Skin of body (tissue), 2 donors: Measurements from ENCODE around the gene ALAS2. TPM values are rescaled to one million over a fixed set of nuclear protein-coding genes. Genes with fewer than 3 reads are reported as not detected.
"Not testable (repeated sequence)": the region's sequence is repeated elsewhere in the genome, so short reads cannot be mapped to it uniquely, and the experiment has no call there.

Experiments used
- DNase-seq: peaks from one replicate; lab custom pipeline; 2025; lab: John Stamatoyannopoulos, UW
- total RNA-seq: library from RNA; depleted of rRNA; stranded (reverse); fragments of >200 nt; gene quantifications from one replicate; pipeline ENCODE4 v1.2.3, GENCODE V29; 2014

Gene ALAS2
- total RNA-seq, 1 donor from 2014 or later = 164 TPM

DNA sequence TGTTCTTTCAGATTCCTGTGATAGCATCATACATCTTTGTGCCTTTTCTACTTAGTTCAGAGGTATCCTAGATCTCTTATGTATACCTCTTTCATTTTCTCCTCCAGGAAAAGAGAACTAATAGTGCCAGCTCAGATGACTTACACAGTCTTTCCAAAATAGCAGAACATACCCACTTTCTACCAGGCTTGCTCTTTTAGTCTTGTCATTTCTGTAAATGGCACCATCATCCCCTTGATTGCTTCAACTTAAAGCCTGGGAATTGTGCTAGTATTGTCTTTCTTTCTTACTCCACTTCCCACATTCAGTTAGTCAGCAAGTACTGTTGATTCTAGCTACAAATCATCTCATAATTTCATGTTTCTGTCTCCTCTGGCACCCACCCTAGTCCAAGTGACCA lies 25.5 kb downstream of the ALAS2 start:
- DNase-seq = no peak

- DNase-seq = no peak
Measured at GRCh38 chrX:55004231-55004630, 26.5 kb downstream of the ALAS2 start.

- peak; percentile 82 for DNase-seq
Measured at GRCh38 chrX:54999717-55000598, 30.8 kb downstream of the ALAS2 start, which contains the start of gene APEX2. APEX2 (plus strand) TSS chrX:55000363; CDS start chrX:55000423, 60 bp downstream.

DNA sequence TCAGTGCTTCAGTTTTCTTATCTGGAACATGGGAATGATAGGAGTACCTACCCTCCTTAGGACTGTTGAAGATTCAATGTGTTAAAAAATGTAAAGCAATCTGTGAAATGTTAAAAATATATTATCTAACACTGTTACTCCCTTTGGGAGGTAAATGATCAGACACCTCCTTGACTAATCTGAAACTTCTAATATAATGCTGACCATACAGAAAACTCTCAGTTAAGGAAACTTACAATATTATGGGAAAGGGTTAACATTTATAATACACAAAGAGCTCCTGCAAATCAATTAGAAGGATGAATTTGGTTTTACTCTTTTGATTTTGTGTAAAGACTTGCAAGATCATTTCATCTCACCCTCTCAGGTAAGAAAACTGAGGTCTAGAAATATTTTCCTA lies 35.2 kb downstream of the ALAS2 start:
- no peak for DNase-seq

- no peak for DNase-seq
Measured at GRCh38 chrX:54994668-54995351, 36.0 kb downstream of the ALAS2 start.

DNA sequence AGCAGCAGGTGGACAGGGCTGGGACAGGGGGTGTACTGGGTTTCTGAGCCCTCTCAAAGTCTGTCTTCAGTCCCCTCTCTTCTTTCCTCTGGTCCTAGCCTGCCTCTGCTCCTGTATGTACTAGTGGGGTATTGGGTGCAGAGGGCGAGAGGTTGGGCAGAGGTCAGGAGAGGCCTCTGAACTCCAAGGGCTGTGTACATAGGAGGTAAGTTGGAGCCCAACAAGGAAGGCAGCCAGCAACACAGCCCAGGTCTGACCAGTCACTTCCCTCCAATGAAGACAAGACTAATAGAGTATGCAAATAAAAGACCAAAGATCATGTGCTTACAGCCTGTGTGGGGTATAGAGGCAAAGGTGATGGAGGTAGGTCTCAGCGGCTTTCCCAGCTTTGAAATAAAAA lies 36.7 kb downstream of the ALAS2 start, which contains the start of gene PFKFB1:
PFKFB1 (minus strand) TSS at position 90 of the 400 bp plus-strand sequence. CDS start 181 bp downstream, outside the sequence.
- DNase-seq = no peak

- no peak for DNase-seq
Measured at GRCh38 chrX:54992911-54993622, 37.7 kb downstream of the ALAS2 start.

- DNase-seq = no peak
Measured at GRCh38 chrX:54991706-54992105, 39.1 kb downstream of the ALAS2 start.

DNA sequence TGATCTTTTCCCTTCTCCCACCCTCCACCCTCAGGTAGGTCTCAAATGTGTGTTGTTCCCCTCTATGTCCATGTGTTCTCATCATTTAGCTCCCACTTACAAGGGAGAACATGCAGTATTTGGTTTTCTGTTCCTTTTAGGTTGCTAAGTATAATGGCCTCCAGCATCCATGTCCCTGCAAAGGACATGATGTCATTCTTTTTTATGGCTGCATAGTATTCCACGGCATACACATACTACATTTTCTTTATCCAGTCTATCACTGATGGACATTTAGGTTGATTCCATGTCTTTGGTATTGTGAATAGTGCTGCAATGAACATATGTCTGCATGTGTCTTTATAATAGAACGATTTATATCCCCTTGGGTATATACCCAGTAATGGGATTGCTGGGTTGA lies 47.5 kb downstream of the ALAS2 start:
- not testable (repeated sequence) for DNase-seq

- DNase-seq = no peak
Measured at GRCh38 chrX:54980334-54980733, 50.4 kb downstream of the ALAS2 start.

DNA sequence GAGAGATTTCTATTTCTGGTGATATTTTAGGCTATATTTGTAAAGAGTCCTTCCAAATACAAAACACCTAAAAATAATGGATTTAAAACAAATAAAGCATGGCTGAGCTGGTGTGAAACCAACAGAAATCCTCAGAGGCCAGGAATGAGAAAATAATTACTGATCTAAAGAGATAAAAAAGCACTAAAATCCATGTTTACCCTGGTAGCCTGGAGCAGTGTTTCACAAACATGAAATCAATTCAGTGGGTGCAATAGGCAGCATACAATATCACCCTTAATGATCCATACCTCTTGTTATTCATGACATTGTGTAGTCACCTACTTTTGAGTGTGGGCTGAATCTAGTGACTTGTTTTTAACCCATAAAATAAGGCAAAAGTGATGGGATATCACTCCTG lies 51.3 kb downstream of the ALAS2 start:
- DNase-seq = no peak

DNA sequence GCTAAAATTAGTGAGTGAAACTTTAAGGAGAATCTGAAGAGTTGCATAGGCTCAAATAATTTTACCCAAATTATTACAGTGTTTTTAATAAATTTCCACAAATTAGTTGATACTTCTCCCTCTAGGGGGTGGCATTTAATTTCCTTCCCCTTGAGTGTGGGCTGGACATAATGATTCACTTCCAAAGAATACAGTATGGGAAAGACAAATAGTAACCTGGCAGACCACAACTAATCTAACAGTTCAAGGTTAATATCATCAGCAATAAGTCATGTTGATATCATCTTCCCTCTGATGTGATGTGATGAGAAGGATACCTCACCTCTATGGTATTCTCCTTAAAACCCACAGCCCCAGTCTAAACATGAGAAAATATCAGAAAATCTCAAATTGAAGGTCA lies 52.3 kb downstream of the ALAS2 start:
- DNase-seq = no peak

DNA sequence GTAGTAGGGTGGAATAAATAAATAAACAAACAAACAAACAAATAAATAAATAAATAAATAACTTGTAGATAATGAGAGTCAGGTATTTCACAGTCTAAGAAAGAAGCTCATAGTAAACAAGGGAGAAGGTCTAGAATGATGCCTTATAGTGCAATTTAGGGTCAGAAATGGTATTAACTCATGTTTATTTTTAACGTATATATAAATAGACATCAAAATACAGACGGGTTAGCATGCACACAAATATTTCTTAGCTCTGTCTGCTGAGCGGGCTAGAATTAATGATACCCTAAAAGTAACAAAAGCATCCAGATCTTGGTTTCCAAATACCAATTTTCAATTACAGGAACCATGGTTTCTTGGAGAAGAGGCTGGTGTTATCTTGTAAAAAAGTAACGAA lies 53.4 kb downstream of the ALAS2 start:
- no peak for DNase-seq

- no peak for DNase-seq
Measured at GRCh38 chrX:54964766-54965497, 65.8 kb downstream of the ALAS2 start.

GRCh38 chrX:54961750-54962149 lies 69.0 kb downstream of the ALAS2 start:
- no peak for DNase-seq

Other genes starting within 250 kb of the ALAS2 start
- gene ITIH6, start 232.7 kb downstream of the ALAS2 start, total RNA-seq = 0.10 TPM
- gene MAGED2, start 223.2 kb downstream of the ALAS2 start, total RNA-seq = 281 TPM
- gene TRO, start 110.2 kb downstream of the ALAS2 start, total RNA-seq = 45.1 TPM
- 3.3 TPM for gene PFKFB1, start 36.8 kb downstream of the ALAS2 start, total RNA-seq
- 5.3 TPM for gene APEX2, start 30.6 kb downstream of the ALAS2 start, total RNA-seq
- 0.49 TPM for gene PAGE2B, start 44.1 kb upstream of the ALAS2 start, total RNA-seq
- gene PAGE2, start 58.0 kb upstream of the ALAS2 start, total RNA-seq = not detected
- gene PAGE5, start 189.4 kb upstream of the ALAS2 start, total RNA-seq = not detected
- not detected for gene PAGE3, start 233.9 kb upstream of the ALAS2 start, total RNA-seq